Tibial nerve (tissue), 4 donors: Measurements from ENCODE around the gene HACD3. TPM values are rescaled to one million over a fixed set of nuclear protein-coding genes. Genes with fewer than 3 reads are reported as not detected.
A peak's percentile ranks its signal among the peaks of the same experiment; 100 is the strongest.

Experiments
- DNase-seq, 2 donors: peaks; one replicate each; pipeline ENCODE4 v3.0.0-alpha.2; 2019; ENCODE audit warnings: low spot score in 2 of 2
- H3K27ac ChIP-seq, 4 donors: fragments of 200-600 bp; sonication (generic) in 3 of 4; one replicate each; pipeline ENCODE4 v1.5.1; 2017 to 2019; ENCODE audit warnings: mild to moderate bottlenecking in 1 of 4
- H3K27me3 ChIP-seq, 2 donors: fragments of 200-600 bp; sonication (generic) in 1 of 2; one replicate each; pipeline versions ENCODE4 v1.5.1 to v1.6.0; 2017 to 2019
- H3K36me3 ChIP-seq, 3 donors: fragments of 200-600 bp; sonication (generic); one replicate each; pipeline ENCODE4 v1.5.1; 2018 to 2019
- H3K4me1 ChIP-seq, 4 donors: fragments of 200-600 bp; sonication (generic) in 3 of 4; one replicate each; pipeline ENCODE4 v1.5.1; 2017 to 2019
- H3K4me3 ChIP-seq, 4 donors: fragments of 200-600 bp; sonication (generic) in 3 of 4; one replicate each; pipeline ENCODE4 v1.5.1; 2017 to 2019; ENCODE audit warnings: mild to moderate bottlenecking in 1 of 4, moderate library complexity in 1 of 4
- H3K9me3 ChIP-seq, 4 donors: fragments of 200-600 bp; sonication (generic) in 3 of 4; one replicate each; pipeline ENCODE4 v1.5.1; 2017 to 2019
- CTCF ChIP-seq, 5 experiments: fragments of 200-600 bp in 3 of 5; fragments of 450-650 bp in 2 of 5; sonication (generic) in 3 of 5; IDR thresholded peaks; one replicate each; pipeline ENCODE4 v1.5.1; 2016 to 2019; ENCODE audit warnings: antibody characterized with exemption in 5 of 5, mild to moderate bottlenecking in 3 of 5, moderate library complexity in 2 of 5
- EP300 ChIP-seq, 2 donors: sonication (generic); formaldehyde crosslinking; IDR thresholded peaks; one replicate each; pipeline ENCODE4 v1.6.1; 2017; ENCODE audit warnings: antibody characterized with exemption in 2 of 2, mild to moderate bottlenecking in 1 of 2
- POLR2A ChIP-seq, 2 donors: fragments of 450-650 bp; IDR thresholded peaks; one replicate each; pipeline ENCODE4 v1.6.1; 2017; ENCODE audit warnings: antibody characterized with exemption in 2 of 2, mild to moderate bottlenecking in 2 of 2, moderate library complexity in 2 of 2
- WGBS, 2 donors: methylation state at CpG; one replicate each; pipeline ENCODE4 v1.1.5; 2018; 5-methylcytosine and 5-hydroxymethylcytosine counted together
- total RNA-seq, 4 donors: library from RNA; depleted of rRNA; stranded (reverse); fragments of >200 nt; gene quantifications; one replicate each; pipeline ENCODE4 v1.1.0, GENCODE V29; 2016

Gene HACD3
- total RNA-seq, 4 donors from 2014 or later = 44.1 to 60.3 (median 49.8) TPM

GRCh38 chr15:65576664-65577063, 46.4 kb downstream of the HACD3 start:
- no peak for DNase-seq
- TF ChIP-seq POLR2A (IDR thresholded peaks at IDR 0.05) (no peak), CTCF (IDR thresholded peaks at IDR 0.05) (no peak), EP300 (IDR thresholded peaks at IDR 0.05) (no peak)
- H3K4me1 ChIP-seq = no peaks in the 10 kb centered on the region
- no peaks in the 10 kb centered on the region for H3K27me3 ChIP-seq
- peaks cover 0 to 90% (median 0%) of the 10 kb centered on the region in 3 donors for H3K36me3 ChIP-seq
- no peak overlapping the region for H3K4me3 ChIP-seq
- 63% methylated on average over 1 of the region's 1 CpG for WGBS, 2 donors
- no peaks in the 10 kb centered on the region for H3K9me3 ChIP-seq
- no peak overlapping the region for H3K27ac ChIP-seq

GRCh38 chr15:65577129-65577996, 47.1 kb downstream of the HACD3 start:
- no peak overlapping the region for H3K27ac ChIP-seq
- H3K9me3 ChIP-seq = no peaks in the 10 kb centered on the region
- no peaks in the 10 kb centered on the region for H3K4me1 ChIP-seq
- 77 to 89% methylated on average over 6 of the region's 6 CpGs for WGBS, 2 donors
- H3K4me3 ChIP-seq = no peak overlapping the region
- TF ChIP-seq CTCF (IDR thresholded peaks at IDR 0.05) (no peak), EP300 (IDR thresholded peaks at IDR 0.05) (no peak), POLR2A (IDR thresholded peaks at IDR 0.05) (no peak)
- H3K36me3 ChIP-seq = peaks cover 0 to 90% (median 0%) of the 10 kb centered on the region in 3 donors
- DNase-seq = no peak
- no peaks in the 10 kb centered on the region for H3K27me3 ChIP-seq

- 72 to 74% methylated on average over 8 of the region's 8 CpGs for WGBS, 2 donors
- no peak overlapping the region for H3K4me3 ChIP-seq
- H3K36me3 ChIP-seq = peaks cover 0 to 92% (median 0%) of the 10 kb centered on the region in 3 donors
- no peak for TF ChIP-seq EP300 (IDR thresholded peaks at IDR 0.05)
- TF ChIP-seq POLR2A (IDR thresholded peaks at IDR 0.05) = no peak
- no peaks in the 10 kb centered on the region for H3K4me1 ChIP-seq
- H3K9me3 ChIP-seq = no peaks in the 10 kb centered on the region
- no peak for DNase-seq
- H3K27me3 ChIP-seq = no peaks in the 10 kb centered on the region
- peak overlapping the region in 1 of 4 donors; percentile 32 for H3K27ac ChIP-seq
Observed at GRCh38 chr15:65578904-65579728, 48.9 kb downstream of the HACD3 start.

GRCh38 chr15:65579762-65580161, 49.5 kb downstream of the HACD3 start:
- WGBS, 2 donors = 44 to 50% methylated on average over 3 of the region's 3 CpGs
- Histone ChIP-seq H3K9me3 (no peaks in the 10 kb centered on the region), H3K27ac (no peak overlapping the region), H3K4me1 (no peaks in the 10 kb centered on the region), H3K36me3 (peaks cover 0 to 95% (median 0%) of the 10 kb centered on the region in 3 donors), H3K4me3 (no peak overlapping the region), H3K27me3 (no peaks in the 10 kb centered on the region)
- no peak for TF ChIP-seq CTCF (IDR thresholded peaks at IDR 0.05)
- no peak for TF ChIP-seq POLR2A (IDR thresholded peaks at IDR 0.05)
- no peak for TF ChIP-seq EP300 (IDR thresholded peaks at IDR 0.05)
- no peak for DNase-seq

GRCh38 chr15:65580287-65580686, 50.0 kb downstream of the HACD3 start:
- no peak for TF ChIP-seq EP300 (IDR thresholded peaks at IDR 0.05)
- no peak for TF ChIP-seq POLR2A (IDR thresholded peaks at IDR 0.05)
- TF ChIP-seq CTCF (IDR thresholded peaks at IDR 0.05) = no peak
- H3K27ac ChIP-seq = no peak overlapping the region
- H3K9me3 ChIP-seq = no peaks in the 10 kb centered on the region
- H3K4me1 ChIP-seq = no peaks in the 10 kb centered on the region
- H3K36me3 ChIP-seq = peaks cover 0 to 98% (median 0%) of the 10 kb centered on the region in 3 donors
- no peaks in the 10 kb centered on the region for H3K27me3 ChIP-seq
- H3K4me3 ChIP-seq = no peak overlapping the region
- no peak for DNase-seq
